22Rv1 (cell line): ENCODE measurements around the gene ZNF784.

ENCODE experiments used
- CTCF ChIP-seq: fragments of 450-650 bp; IDR thresholded peaks from 2 replicates; pipeline ENCODE4 v1.5.1; 2017; ENCODE audit warnings: mild to moderate bottlenecking
- ZFX ChIP-seq: fragments of 450-650 bp; IDR thresholded peaks from 2 replicates; pipeline ENCODE4 v1.6.1; 2017; ENCODE audit warnings: antibody characterized with exemption, borderline replicate concordance

GRCh38 chr19:55654323-55654867 lies 30.0 kb upstream of the ZNF784 start:
- TF ChIP-seq CTCF (no peak), ZFX (no peak)
